Smooth muscle cell (in vitro differentiated cells): Measurements from ENCODE around the gene PLXND1. TPM values are rescaled to one million over a fixed set of nuclear protein-coding genes. Genes with fewer than 3 reads are reported as not detected.

Source experiments
- DNase-seq: peaks from one replicate; lab custom pipeline; 2025; ENCODE audit not compliant: unreplicated experiment; lab: John Stamatoyannopoulos, UW
- H2AFZ ChIP-seq: fragments of 200-600 bp; sonication (generic); 2 replicates; pipeline ENCODE4 v1.6.0; 2016; ENCODE audit warnings: antibody characterized with exemption, low read depth, mild to moderate bottlenecking
- H3F3A ChIP-seq: fragments of 200-600 bp; sonication (generic); 2 replicates; pipeline ENCODE4 v1.6.0; 2017; ENCODE audit warnings: antibody characterized with exemption, low read depth
- H3K27ac ChIP-seq: fragments of 200-600 bp; sonication (generic); 2 replicates; pipeline ENCODE4 v1.5.1; 2016; ENCODE audit warnings: low read depth, mild to moderate bottlenecking
- H3K27me3 ChIP-seq: fragments of 200-600 bp; sonication (generic); 2 replicates; pipeline ENCODE4 v1.6.1; 2016; ENCODE audit warnings: low read depth, mild to moderate bottlenecking
- H3K36me3 ChIP-seq: fragments of 200-600 bp; sonication (generic); 2 replicates; pipeline ENCODE4 v1.5.1; 2016; ENCODE audit warnings: low read depth
- H3K4me1 ChIP-seq: fragments of 200-600 bp; sonication (generic); 2 replicates; pipeline ENCODE4 v1.5.1; 2016; ENCODE audit warnings: low read depth
- H3K4me2 ChIP-seq: fragments of 200-600 bp; sonication (generic); 2 replicates; pipeline ENCODE4 v1.6.0; 2016; ENCODE audit warnings: mild to moderate bottlenecking
- H3K4me3 ChIP-seq: fragments of 200-600 bp; sonication (generic); 2 replicates; pipeline ENCODE4 v1.5.1; 2016; ENCODE audit warnings: mild to moderate bottlenecking
- H3K79me2 ChIP-seq: fragments of 200-600 bp; sonication (generic); 2 replicates; pipeline ENCODE4 v1.6.0; 2016; ENCODE audit warnings: low read depth, mild to moderate bottlenecking
- H3K9ac ChIP-seq: fragments of 200-600 bp; sonication (generic); 2 replicates; pipeline ENCODE4 v1.6.0; 2016; ENCODE audit warnings: low read depth
- H3K9me3 ChIP-seq: fragments of 200-600 bp; sonication (generic); replicated peaks from 2 replicates; pipeline ENCODE4 v1.5.1; 2016; ENCODE audit warnings: low read depth
- H4K20me1 ChIP-seq: fragments of 200-600 bp; sonication (generic); 2 replicates; pipeline ENCODE4 v1.6.0; 2016; ENCODE audit warnings: low read depth
- CTCF ChIP-seq: fragments of 200-600 bp; sonication (generic); IDR thresholded peaks from 2 replicates; pipeline ENCODE4 v1.5.1; 2017; ENCODE audit warnings: borderline replicate concordance, mild to moderate bottlenecking, antibody characterized with exemption; ENCODE audit not compliant: insufficient read depth, poor library complexity, severe bottlenecking
- WGBS: methylation state at CpG from one replicate; pipeline ENCODE4 v1.1.7; 2016; ENCODE audit warnings: low lambda C conversion rate; 5-methylcytosine and 5-hydroxymethylcytosine counted together
- polyA plus RNA-seq: library from polyadenylated mRNA; unstranded; fragments of >200 nt; fragmentation: Nextera tagmentation; extraction: Ambion mirVana; gene quantifications from 2 replicates; pipeline ENCODE4 v1.2.1, GENCODE V29; 2016
- total RNA-seq: library from RNA; depleted of rRNA; stranded (reverse); fragments of >200 nt; gene quantifications from 2 replicates; pipeline ENCODE4 v1.2.3, GENCODE V29; 2014

Gene PLXND1
- total and polyA plus RNA-seq, 2 experiments from 2014 or later, result 75.8 to 94.3 TPM

- Histone ChIP-seq H3K4me2 (peak overlapping the region; percentile 96), H3K27ac (peak overlapping the region; percentile 78), H3K9me3 (no peaks in the 10 kb centered on the region), H2AFZ (peak overlapping the region; percentile 33), H3K36me3 (no peaks in the 10 kb centered on the region), H3K4me3 (peak overlapping the region; percentile 64), H3K27me3 (no peaks in the 10 kb centered on the region), H3K4me1 (peaks cover 24% of the 10 kb centered on the region), H3K9ac (peak overlapping the region; percentile 22), H4K20me1 (peaks cover 45% of the 10 kb centered on the region), H3K79me2 (peaks cover 52% of the 10 kb centered on the region), H3F3A (peaks cover 45% of the 10 kb centered on the region)
- no peak for TF ChIP-seq CTCF
- WGBS, result under 1% methylated on average over 81 of the region's 98 CpGs
- peak; percentile 33 for DNase-seq
Observed at GRCh38 chr3:129605922-129606635, 397 bp downstream of the PLXND1 start.

- DNase-seq, result peak; percentile 33
- WGBS, result 1% methylated on average over 98 of the region's 98 CpGs
- peak overlapping the region; percentile 33 for H2AFZ ChIP-seq
- H4K20me1 ChIP-seq, result peaks cover 52% of the 10 kb centered on the region
- peak overlapping the region; percentile 64 for H3K4me3 ChIP-seq
- H3K27ac ChIP-seq, result peak overlapping the region; percentile 78
- H3K27me3 ChIP-seq, result no peaks in the 10 kb centered on the region
- peak overlapping the region; percentile 22 for H3K9ac ChIP-seq
- peak overlapping the region; percentile 96 for H3K4me2 ChIP-seq
- no peak for TF ChIP-seq CTCF
- H3K4me1 ChIP-seq, result peaks cover 24% of the 10 kb centered on the region
- H3K36me3 ChIP-seq, result no peaks in the 10 kb centered on the region
- H3K79me2 ChIP-seq, result peaks cover 59% of the 10 kb centered on the region
- no peaks in the 10 kb centered on the region for H3K9me3 ChIP-seq
- H3F3A ChIP-seq, result peaks cover 38% of the 10 kb centered on the region
Observed at GRCh38 chr3:129605203-129605921, 1.1 kb downstream of the PLXND1 start.

- H3K9ac ChIP-seq, result no peak overlapping the region
- no peak for DNase-seq
- H3K79me2 ChIP-seq, result peaks cover 65% of the 10 kb centered on the region
- H3K27me3 ChIP-seq, result no peaks in the 10 kb centered on the region
- H3K36me3 ChIP-seq, result no peaks in the 10 kb centered on the region
- 13% methylated on average over 11 of the region's 12 CpGs for WGBS
- no peaks in the 10 kb centered on the region for H3K9me3 ChIP-seq
- peak overlapping the region; percentile 96 for H3K4me2 ChIP-seq
- H3K4me1 ChIP-seq, result peaks cover 29% of the 10 kb centered on the region
- H3F3A ChIP-seq, result peaks cover 33% of the 10 kb centered on the region
- no peak overlapping the region for H3K27ac ChIP-seq
- no peak for TF ChIP-seq CTCF
- peaks cover 56% of the 10 kb centered on the region for H4K20me1 ChIP-seq
- H3K4me3 ChIP-seq, result peak overlapping the region; percentile 64
- H2AFZ ChIP-seq, result no peak overlapping the region
Observed at GRCh38 chr3:129604767-129605166, 1.7 kb downstream of the PLXND1 start.
